NCI-H1105 treated with DMSO at 0.1 percent for 48 hours (cell line): ENCODE data around the gene CDA.
A peak's percentile ranks its signal among the peaks of the same experiment; 100 is the strongest.

Experiments
- DNase-seq: peaks from one replicate; lab custom pipeline; 2025; lab: John Stamatoyannopoulos, UW

CDA gene

GRCh38 chr1:20648946-20649345 lies 60.0 kb downstream of the CDA start:
- DNase-seq = no peak

GRCh38 chr1:20652300-20652699 lies 63.4 kb downstream of the CDA start:
- no peak for DNase-seq

- no peak for DNase-seq
Measured at GRCh38 chr1:20654104-20654690, 65.3 kb downstream of the CDA start.

GRCh38 chr1:20657024-20657423 lies 68.1 kb downstream of the CDA start:
- DNase-seq = no peak

GRCh38 chr1:20658166-20658915 lies 69.4 kb downstream of the CDA start:
- DNase-seq = no peak

GRCh38 chr1:20660363-20660762 lies 71.5 kb downstream of the CDA start:
- no peak for DNase-seq

GRCh38 chr1:20660847-20661206 lies 71.9 kb downstream of the CDA start:
- no peak for DNase-seq

- peak; percentile 99 for DNase-seq
Measured at GRCh38 chr1:20661207-20662109, 72.6 kb downstream of the CDA start, which contains the start of gene DDOST. TSS of gene DDOST (minus strand) at chr1:20661369. CDS start at chr1:20661350, 19 bp downstream.

GRCh38 chr1:20662110-20662475 lies 73.2 kb downstream of the CDA start:
- DNase-seq = no peak

GRCh38 chr1:20663365-20663764 lies 74.5 kb downstream of the CDA start:
- DNase-seq = no peak

GRCh38 chr1:20663969-20664715 lies 75.2 kb downstream of the CDA start:
- DNase-seq = no peak

- no peak for DNase-seq
Measured at GRCh38 chr1:20665726-20666125, 76.8 kb downstream of the CDA start.

- DNase-seq = no peak
Measured at GRCh38 chr1:20666146-20666545, 77.2 kb downstream of the CDA start.

- no peak for DNase-seq
Measured at GRCh38 chr1:20666804-20667203, 77.9 kb downstream of the CDA start.
